GM20431 (cell line): ENCODE data around the gene FABP7.
"Not testable (repeated sequence)": the region's sequence is repeated elsewhere in the genome, so short reads cannot be mapped to it uniquely, and the experiment has no call there.

Experiments used
- in situ Hi-C: fragments of 300-500 bp; cut with MseI, MboI; formaldehyde crosslinking; loops from one replicate; pipeline ENCODE4 v1.15.0; 2020; ENCODE audit warnings: low sequenced_read_pairs; ENCODE audit not compliant: unreplicated experiment

FABP7 gene

GRCh38 chr6:122779667-122780066 lies at the start of gene FABP7:
FABP7 (plus strand) TSS chr6:122779716; CDS start chr6:122779795, 79 bp downstream.
- in situ Hi-C loops = no loop called here

GRCh38 chr6:122730334-122730733 lies 49.2 kb upstream of the FABP7 start:
- in situ Hi-C loops = loop anchor here (10.0 kb wide), 1 partner anchor 104 kb away; no protein-coding TSS in a partner anchor

GRCh38 chr6:122730775-122731386 lies 48.6 kb upstream of the FABP7 start:
- in situ Hi-C loops = loop anchor here (10.0 kb wide), 1 partner anchor 104 kb away; no protein-coding TSS in a partner anchor

- in situ Hi-C loops = loop anchor here (10.0 kb wide), 1 partner anchor 102 kb away; no protein-coding TSS in a partner anchor
Measured at GRCh38 chr6:122733259-122733658, 46.3 kb upstream of the FABP7 start.

- in situ Hi-C loops = loop anchor here (10.0 kb wide), 1 partner anchor 100 kb away; no protein-coding TSS in a partner anchor
Measured at GRCh38 chr6:122734529-122735395, 44.8 kb upstream of the FABP7 start.

- in situ Hi-C loops = loop anchor here (10.0 kb wide), 1 partner anchor 99 kb away; no protein-coding TSS in a partner anchor
Measured at GRCh38 chr6:122735582-122735981, 43.9 kb upstream of the FABP7 start.

- in situ Hi-C loops = loop anchor here (10.0 kb wide), 1 partner anchor 99 kb away; no protein-coding TSS in a partner anchor
Measured at GRCh38 chr6:122736163-122736562, 43.4 kb upstream of the FABP7 start.

GRCh38 chr6:122736616-122737015 lies 42.9 kb upstream of the FABP7 start:
- in situ Hi-C loops = loop anchor here (10.0 kb wide), 1 partner anchor 98 kb away; no protein-coding TSS in a partner anchor

- in situ Hi-C loops = no loop called here
Measured at GRCh38 chr6:122740091-122740490, 39.4 kb upstream of the FABP7 start.

- in situ Hi-C loops = no loop called here
Measured at GRCh38 chr6:122740936-122741335, 38.6 kb upstream of the FABP7 start.

- in situ Hi-C loops = not testable (repeated sequence)
Measured at GRCh38 chr6:122744247-122744646, 35.3 kb upstream of the FABP7 start.

GRCh38 chr6:122744856-122745255 lies 34.7 kb upstream of the FABP7 start:
- in situ Hi-C loops = not testable (repeated sequence)

- in situ Hi-C loops = no loop called here
Measured at GRCh38 chr6:122746688-122747087, 32.8 kb upstream of the FABP7 start.

- in situ Hi-C loops = no loop called here
Measured at GRCh38 chr6:122747573-122747972, 31.9 kb upstream of the FABP7 start.

GRCh38 chr6:122748945-122749344 lies 30.6 kb upstream of the FABP7 start:
- in situ Hi-C loops = not testable (repeated sequence)

GRCh38 chr6:122749451-122750050 lies 30.0 kb upstream of the FABP7 start:
- in situ Hi-C loops = no loop called here

- in situ Hi-C loops = no loop called here
Measured at GRCh38 chr6:122751326-122751725, 28.2 kb upstream of the FABP7 start.

GRCh38 chr6:122752459-122752858 lies 27.1 kb upstream of the FABP7 start:
- in situ Hi-C loops = no loop called here

- in situ Hi-C loops = no loop called here
Measured at GRCh38 chr6:122753000-122753687, 26.4 kb upstream of the FABP7 start.

GRCh38 chr6:122753688-122754056 lies 25.8 kb upstream of the FABP7 start:
- in situ Hi-C loops = no loop called here
